Body of pancreas (tissue), 4 donors: ENCODE data around the gene SLC37A1. TPM values are rescaled to one million over a fixed set of nuclear protein-coding genes. Genes with fewer than 3 reads are reported as not detected.

Experiments used
- ATAC-seq: fragments of 150-250 bp; one replicate; pipeline ENCODE4 v1.9.1; 2016
- DNase-seq, 4 donors: peaks; one replicate each; pipeline ENCODE4 v3.0.0-alpha.2; 2019
- H3K27ac ChIP-seq, 4 donors: fragments of 200-600 bp; sonication (generic); 1 replicate in 3 of 4; 2 replicates in 1 of 4; pipeline versions ENCODE4 v1.5.1 to v1.6.1; 2016 to 2019; ENCODE audit warnings: mild to moderate bottlenecking in 1 of 4, mixed read lengths in 1 of 4, moderate library complexity in 1 of 4
- H3K27me3 ChIP-seq, 2 donors: fragments of 200-600 bp; sonication (generic); one replicate each; pipeline ENCODE4 v1.6.0; 2016; ENCODE audit warnings: mild to moderate bottlenecking in 1 of 2
- H3K36me3 ChIP-seq, 2 donors: fragments of 200-600 bp; sonication (generic); replicated peaks in 1 of 2; 2 replicates each; pipeline ENCODE4 v1.5.1; 2016; ENCODE audit warnings: low read depth in 2 of 2; ENCODE audit not compliant: insufficient read depth in 1 of 2
- H3K4me1 ChIP-seq: fragments of 200-600 bp; sonication (generic); one replicate; pipeline ENCODE4 v1.6.0; 2016
- H3K4me3 ChIP-seq, 2 donors: fragments of 200-600 bp; sonication (generic); 1 replicate in 1 of 2; 2 replicates in 1 of 2; pipeline ENCODE4 v1.5.1; 2016 to 2019
- H3K9me3 ChIP-seq, 3 donors: fragments of 200-600 bp; sonication (generic); 1 replicate in 2 of 3; 2 replicates in 1 of 3; pipeline ENCODE4 v1.5.1; 2016
- CTCF ChIP-seq, 7 experiments: fragments of 450-650 bp in 4 of 7; fragments of 200-600 bp in 3 of 7; sonication (generic) in 3 of 7; IDR thresholded peaks; one replicate each; pipeline ENCODE4 v1.5.1; 2016 to 2019; ENCODE audit warnings: antibody characterized with exemption in 7 of 7
- POLR2A ChIP-seq, 3 donors: fragments of 450-650 bp; IDR thresholded peaks; one replicate each; pipeline ENCODE4 v1.6.1; 2016; ENCODE audit warnings: antibody characterized with exemption in 3 of 3, mild to moderate bottlenecking in 2 of 3
- WGBS, 2 donors: methylation state at CpG; one replicate each; pipeline ENCODE4 v1.1.5; 2017; 5-methylcytosine and 5-hydroxymethylcytosine counted together
- intact Hi-C: fragments of 100-400 bp; cut with DNase I; formaldehyde crosslinking; loops from one replicate; pipeline ENCODE4 v1.15.1; 2023
- total RNA-seq, 2 donors: library from RNA; depleted of rRNA; stranded (reverse); fragments of >200 nt; gene quantifications; one replicate each; pipeline ENCODE4 v1.1.0, GENCODE V29; 2016

SLC37A1 gene
- total RNA-seq, 2 donors from 2014 or later: 6.3 to 16.3 TPM

GRCh38 chr21:42513985-42514882 lies 582 bp downstream of the SLC37A1 start:
- H3K27me3 ChIP-seq: no peaks in the 10 kb centered on the region
- no peaks in the 10 kb centered on the region for H3K36me3 ChIP-seq
- DNase-seq (peak; percentile 63 to 71 (median 68)), ATAC-seq (peak; percentile 71)
- peak overlapping the region; percentile 47 to 91 (median 76) for H3K27ac ChIP-seq
- peak; percentile 55 to 88 (median 87) for TF ChIP-seq POLR2A (IDR thresholded peaks at IDR 0.05)
- TF ChIP-seq CTCF (IDR thresholded peaks at IDR 0.05): no peak
- WGBS, 2 donors: 0% methylated on average over 10 to 77 of the region's 77 CpGs
- peak overlapping the region; percentile 54 to 80 for H3K4me3 ChIP-seq
- intact Hi-C loops: no loop called here
- no peaks in the 10 kb centered on the region for H3K9me3 ChIP-seq
- H3K4me1 ChIP-seq: peaks cover 20% of the 10 kb centered on the region

GRCh38 chr21:42514883-42515228 lies 1.2 kb downstream of the SLC37A1 start:
- Histone ChIP-seq H3K4me1 (peaks cover 20% of the 10 kb centered on the region), H3K9me3 (no peaks in the 10 kb centered on the region), H3K27me3 (no peaks in the 10 kb centered on the region), H3K4me3 (peak overlapping the region in 1 of 2 donors; percentile 80), H3K36me3 (no peaks in the 10 kb centered on the region), H3K27ac (peak overlapping the region in 3 of 4 donors; percentile 74 to 91 (median 79))
- TF ChIP-seq CTCF (IDR thresholded peaks at IDR 0.05) (no peak), POLR2A (IDR thresholded peaks at IDR 0.05) (no peak)
- no peak for ATAC-seq
- DNase-seq: no peak
- intact Hi-C loops: no loop called here
- 18 to 20% methylated on average over 5 of the region's 5 CpGs for WGBS, 2 donors

- peak overlapping the region in 2 of 4 donors; percentile 79 to 91 for H3K27ac ChIP-seq
- WGBS, 2 donors: 68 to 81% methylated on average over 12 of the region's 12 CpGs
- DNase-seq (peak in 3 of 4 donors; percentile 40 to 50 (median 49)), ATAC-seq (no peak)
- H3K9me3 ChIP-seq: no peaks in the 10 kb centered on the region
- no peaks in the 10 kb centered on the region for H3K27me3 ChIP-seq
- no peak for TF ChIP-seq CTCF (IDR thresholded peaks at IDR 0.05)
- TF ChIP-seq POLR2A (IDR thresholded peaks at IDR 0.05): no peak
- intact Hi-C loops: no loop called here
- H3K4me1 ChIP-seq: peaks cover 20% of the 10 kb centered on the region
- no peak overlapping the region for H3K4me3 ChIP-seq
- no peaks in the 10 kb centered on the region for H3K36me3 ChIP-seq
Observed at GRCh38 chr21:42515708-42516502, 2.3 kb downstream of the SLC37A1 start.

DNA sequence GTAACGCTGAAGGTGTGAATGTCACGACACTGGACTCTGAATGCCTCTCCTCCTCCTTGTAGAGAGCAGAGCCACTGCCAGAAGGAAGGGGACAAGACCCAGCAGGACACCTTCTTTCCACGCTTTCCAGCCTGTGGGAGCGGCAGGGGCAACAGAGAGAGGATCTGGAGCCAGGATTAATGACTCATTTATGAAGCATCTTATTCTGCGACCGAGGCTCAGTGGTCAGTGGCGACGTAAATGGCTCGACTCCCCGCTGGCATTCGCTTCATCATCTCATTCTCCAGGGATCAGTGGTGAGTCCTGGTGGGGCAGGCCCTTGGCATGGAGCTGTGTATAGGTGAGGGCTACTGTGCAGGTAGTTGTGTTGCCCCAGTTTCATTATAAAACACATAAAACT lies 4.6 kb downstream of the SLC37A1 start:
- no peak overlapping the region for H3K27ac ChIP-seq
- no peak overlapping the region for H3K4me3 ChIP-seq
- no peaks in the 10 kb centered on the region for H3K27me3 ChIP-seq
- TF ChIP-seq CTCF (IDR thresholded peaks at IDR 0.05) (no peak), POLR2A (IDR thresholded peaks at IDR 0.05) (no peak)
- intact Hi-C loops: no loop called here
- peaks cover 0 to 2% of the 10 kb centered on the region in 2 donors for H3K36me3 ChIP-seq
- 96% methylated on average over 10 to 11 of the region's 11 CpGs for WGBS, 2 donors
- no peaks in the 10 kb centered on the region for H3K9me3 ChIP-seq
- H3K4me1 ChIP-seq: peaks cover 18% of the 10 kb centered on the region
- no peak for ATAC-seq
- no peak for DNase-seq
